Effector memory CD4-positive, alpha-beta T cell (primary cell): ENCODE measurements around the gene KRT71.

Experiments
- DNase-seq, 3 donors: peaks; one replicate each; pipeline ENCODE4 v3.0.0-alpha.2; 2020
- H3K27ac ChIP-seq: 2 replicates; pipeline ENCODE4 v1.7.0; 2013; ENCODE audit warnings: mild to moderate bottlenecking, low read length, moderate library complexity; ENCODE audit not compliant: insufficient read depth, poor library complexity, severe bottlenecking
- H3K27me3 ChIP-seq: replicated peaks from 2 replicates; pipeline ENCODE4 v1.7.0; 2013; ENCODE audit warnings: mild to moderate bottlenecking, low read length; ENCODE audit not compliant: insufficient read depth, control insufficient read depth, poor library complexity, severe bottlenecking
- H3K36me3 ChIP-seq: 2 replicates; pipeline ENCODE4 v1.7.0; 2013; ENCODE audit warnings: mild to moderate bottlenecking, low read length, moderate library complexity; ENCODE audit not compliant: control insufficient read depth, insufficient read depth
- H3K4me1 ChIP-seq: 2 replicates; pipeline ENCODE4 v1.7.0; 2013; ENCODE audit warnings: low read length, mild to moderate bottlenecking; ENCODE audit not compliant: control insufficient read depth, insufficient read depth, poor library complexity, severe bottlenecking
- H3K4me3 ChIP-seq: 2 replicates; pipeline ENCODE4 v1.7.0; 2013; ENCODE audit warnings: low read length, low read depth, mild to moderate bottlenecking; ENCODE audit not compliant: insufficient read depth, poor library complexity, severe bottlenecking
- H3K9me3 ChIP-seq: 2 replicates; pipeline ENCODE4 v1.7.0; 2013; ENCODE audit warnings: mild to moderate bottlenecking, low read length, moderate library complexity; ENCODE audit not compliant: control insufficient read depth

Gene KRT71

DNA sequence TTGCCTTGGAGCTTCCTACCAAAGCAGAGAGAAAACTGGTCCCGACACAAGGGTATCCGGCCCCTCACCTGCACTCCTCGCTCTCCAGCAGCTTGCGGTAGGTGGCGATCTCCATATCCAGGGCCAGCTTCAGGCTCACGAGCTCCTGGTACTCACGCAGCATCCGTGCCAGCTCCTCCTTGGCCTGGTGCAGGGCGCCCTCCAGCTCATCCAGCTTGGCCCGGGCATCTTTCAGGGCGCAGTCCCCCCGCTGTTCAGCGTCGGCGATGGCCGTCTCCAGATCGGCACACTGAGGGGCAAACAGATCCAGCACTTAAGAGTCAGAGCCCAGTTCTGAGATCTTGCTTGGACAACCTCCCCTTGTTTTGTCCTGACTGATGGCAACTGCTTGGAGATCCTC, 34.6 kb upstream of the KRT71 start:
- Histone ChIP-seq H3K36me3 (no peaks in the 10 kb centered on the region), H3K4me3 (no peak overlapping the region), H3K27ac (no peak overlapping the region), H3K9me3 (no peaks in the 10 kb centered on the region), H3K27me3 (no peaks in the 10 kb centered on the region), H3K4me1 (peaks cover 13% of the 10 kb centered on the region)
- no peak for DNase-seq

DNA sequence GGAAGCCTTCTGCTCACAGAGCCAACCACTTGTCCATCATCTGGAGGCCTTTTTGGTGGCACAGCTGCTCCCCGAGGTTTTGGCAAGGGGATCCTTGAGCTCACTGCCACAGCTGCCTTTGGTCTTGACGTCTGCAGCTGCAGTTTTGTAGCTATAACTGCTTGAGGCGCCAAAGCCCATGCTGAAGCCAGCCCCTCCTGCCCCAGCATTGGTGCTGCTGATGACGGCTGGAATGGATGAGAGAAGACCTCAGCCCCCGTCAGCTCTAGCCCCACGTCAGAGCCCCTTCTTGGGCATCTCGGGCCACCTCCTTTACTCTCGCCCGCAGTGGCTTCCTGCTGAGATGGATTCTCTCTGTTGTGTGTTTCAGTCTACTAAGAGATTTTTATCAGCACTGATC, 33.0 kb upstream of the KRT71 start:
- no peaks in the 10 kb centered on the region for H3K36me3 ChIP-seq

DNA sequence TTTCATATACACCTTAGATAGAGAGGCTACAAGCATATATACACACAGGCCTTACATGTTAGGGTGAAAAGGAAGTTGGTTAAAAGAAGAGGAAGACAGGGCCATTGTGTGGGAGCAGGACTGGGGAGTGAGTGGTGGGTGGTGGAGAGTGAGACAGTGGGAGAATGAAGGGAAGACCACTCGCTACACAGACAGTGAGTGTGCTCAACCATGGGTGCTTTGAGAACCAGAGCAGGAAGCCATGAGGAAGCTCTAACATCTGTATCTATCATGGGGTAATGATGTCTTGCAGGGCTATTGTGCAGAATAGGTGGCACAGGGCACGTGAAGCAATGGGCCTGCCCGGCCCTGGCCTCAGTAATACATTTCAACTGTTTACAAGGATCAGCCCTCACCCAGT, 32.1 kb upstream of the KRT71 start:
- H3K27ac ChIP-seq, result no peak overlapping the region
- H3K36me3 ChIP-seq, result no peaks in the 10 kb centered on the region
- no peak overlapping the region for H3K4me3 ChIP-seq
- no peak for DNase-seq
- H3K4me1 ChIP-seq, result peaks cover 13% of the 10 kb centered on the region
- no peaks in the 10 kb centered on the region for H3K9me3 ChIP-seq
- no peaks in the 10 kb centered on the region for H3K27me3 ChIP-seq

More for the DNA sequence above, 33.0 kb upstream of the KRT71 start:
- peak; percentile 17 to 43 (median 24) for DNase-seq
- H3K4me1 ChIP-seq, result peaks cover 13% of the 10 kb centered on the region
- H3K4me3 ChIP-seq, result no peak overlapping the region
- H3K27me3 ChIP-seq, result no peaks in the 10 kb centered on the region
- no peaks in the 10 kb centered on the region for H3K9me3 ChIP-seq
- no peak overlapping the region for H3K27ac ChIP-seq

DNA sequence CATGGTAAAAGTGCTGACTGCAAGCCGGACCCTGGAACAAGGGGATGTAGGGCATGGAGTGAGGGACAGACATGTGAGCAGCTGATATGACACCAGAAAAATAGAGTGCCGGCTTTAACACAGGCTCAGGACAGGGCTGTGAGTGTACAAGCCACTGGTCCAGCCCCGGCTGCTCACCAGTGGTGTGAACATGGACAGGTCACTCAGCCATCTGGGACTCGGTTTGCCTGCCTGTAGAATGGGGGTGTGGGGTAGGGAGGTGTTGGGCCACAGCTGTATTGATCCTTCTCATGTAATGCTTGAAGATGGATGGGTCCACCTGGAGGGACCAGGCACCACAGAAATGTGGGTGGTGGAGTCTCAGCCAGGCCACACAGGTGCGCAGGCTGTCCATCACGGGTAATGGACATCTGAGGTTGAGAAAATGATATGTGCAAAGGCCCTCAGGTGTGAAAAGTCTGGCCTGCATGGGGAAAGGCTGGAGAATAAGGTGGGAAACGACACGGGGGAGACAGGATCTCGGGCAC, 31.3 kb upstream of the KRT71 start:
- Histone ChIP-seq H3K4me1 (peaks cover 13% of the 10 kb centered on the region), H3K27me3 (no peaks in the 10 kb centered on the region), H3K27ac (no peak overlapping the region)

DNA sequence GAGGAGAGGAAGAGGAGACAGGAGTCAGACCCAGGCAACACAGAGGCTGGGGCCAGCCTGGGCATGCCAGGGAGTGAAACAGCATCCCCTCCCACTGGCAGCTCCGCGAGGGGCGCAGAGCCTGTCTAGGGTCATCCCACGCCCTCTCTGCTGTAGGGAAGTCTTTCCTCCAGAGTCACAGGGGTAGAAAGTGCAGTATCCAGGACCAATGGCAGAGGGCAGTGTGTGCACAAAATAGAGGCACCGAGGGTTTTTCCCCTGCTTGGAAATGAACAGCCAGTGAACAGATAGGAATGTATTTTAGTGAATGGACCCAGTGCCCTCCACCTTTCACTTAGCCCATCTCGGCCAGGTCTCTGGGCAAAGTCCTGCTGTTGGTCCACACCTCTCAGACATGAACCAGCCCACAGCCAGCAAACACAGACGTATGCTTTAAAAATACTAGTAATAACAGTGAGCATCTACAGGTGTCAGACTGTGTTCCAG, 30.1 kb upstream of the KRT71 start:
- Histone ChIP-seq H3K36me3 (no peaks in the 10 kb centered on the region), H3K27me3 (no peaks in the 10 kb centered on the region), H3K27ac (no peak overlapping the region), H3K9me3 (no peaks in the 10 kb centered on the region), H3K4me3 (no peak overlapping the region), H3K4me1 (peaks cover 13% of the 10 kb centered on the region)
- peak; percentile 18 to 31 (median 28) for DNase-seq

More for the DNA sequence above, 31.3 kb upstream of the KRT71 start:
- Histone ChIP-seq H3K4me3 (no peak overlapping the region), H3K36me3 (no peaks in the 10 kb centered on the region), H3K9me3 (no peaks in the 10 kb centered on the region)
- no peak for DNase-seq

DNA sequence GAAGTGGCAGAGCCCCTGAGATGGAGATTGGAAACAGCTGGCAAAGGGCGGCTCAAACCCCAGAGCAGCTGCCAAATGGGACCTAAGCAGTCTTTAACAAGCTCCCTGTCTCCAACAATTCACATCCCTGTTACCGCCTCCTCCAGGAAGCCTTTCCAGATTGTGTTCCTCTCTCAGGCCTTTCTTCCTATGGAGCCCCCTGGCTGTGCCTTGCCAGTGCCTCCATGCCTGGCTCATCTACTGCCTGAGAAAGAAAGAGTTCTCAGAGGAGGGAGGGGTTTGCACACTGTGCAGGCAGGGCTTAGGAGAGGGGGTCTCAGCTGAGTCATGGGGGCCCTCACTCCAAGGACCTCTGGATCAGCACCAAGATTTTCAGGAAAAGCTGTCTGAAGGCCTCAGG, 29.5 kb upstream of the KRT71 start:
- H3K27ac ChIP-seq, result no peak overlapping the region
- no peak overlapping the region for H3K4me3 ChIP-seq
- no peaks in the 10 kb centered on the region for H3K27me3 ChIP-seq
- no peaks in the 10 kb centered on the region for H3K9me3 ChIP-seq
- no peaks in the 10 kb centered on the region for H3K36me3 ChIP-seq
- DNase-seq, result no peak
- peaks cover 13% of the 10 kb centered on the region for H3K4me1 ChIP-seq

DNA sequence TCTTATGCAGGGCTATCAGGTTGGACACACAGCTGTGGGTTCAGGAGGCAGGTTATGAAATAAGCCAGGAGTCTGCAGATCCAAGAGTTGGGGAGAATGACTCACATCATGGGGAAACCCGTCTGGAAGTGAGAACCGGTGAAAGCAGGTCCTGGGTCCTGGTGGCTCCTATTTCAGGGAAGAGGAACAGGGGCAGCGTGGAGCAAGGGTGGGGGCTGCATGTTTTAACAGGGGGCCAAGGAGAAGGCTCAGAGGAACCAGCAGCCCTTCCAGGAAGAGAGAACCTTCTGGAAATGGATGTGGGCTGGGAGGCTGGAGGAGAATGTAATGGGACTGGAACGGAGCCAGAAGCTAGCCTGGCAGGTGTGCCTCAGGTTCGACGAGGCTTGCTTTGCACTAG, 28.5 kb upstream of the KRT71 start:
- DNase-seq, result no peak
- no peak overlapping the region for H3K27ac ChIP-seq
- no peak overlapping the region for H3K4me3 ChIP-seq
- H3K4me1 ChIP-seq, result peaks cover 9% of the 10 kb centered on the region
- H3K36me3 ChIP-seq, result no peaks in the 10 kb centered on the region
- H3K27me3 ChIP-seq, result no peaks in the 10 kb centered on the region
- no peaks in the 10 kb centered on the region for H3K9me3 ChIP-seq

DNA sequence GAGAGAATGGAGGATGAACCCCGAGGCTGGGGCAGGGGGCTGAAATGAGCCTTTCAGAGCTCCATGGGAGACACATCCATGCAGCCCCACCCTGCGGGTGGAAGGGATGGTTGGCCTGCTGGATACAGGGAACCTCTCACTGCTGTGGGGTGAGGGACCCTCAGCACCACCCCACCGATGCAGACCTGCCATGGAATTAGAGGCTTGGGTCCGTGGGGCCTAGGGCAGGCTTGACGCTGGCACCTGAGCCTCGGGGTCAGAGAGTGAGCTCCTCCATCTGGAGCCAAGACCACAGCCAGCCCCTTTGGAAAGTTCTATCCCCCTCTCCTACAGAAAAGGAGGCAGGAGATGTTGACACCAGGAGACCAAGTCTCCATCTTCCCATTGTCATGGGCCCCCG, 28.1 kb upstream of the KRT71 start:
- H3K27ac ChIP-seq, result no peak overlapping the region
- no peaks in the 10 kb centered on the region for H3K27me3 ChIP-seq
- no peak for DNase-seq
- H3K4me1 ChIP-seq, result peaks cover 5% of the 10 kb centered on the region
- no peak overlapping the region for H3K4me3 ChIP-seq
- no peaks in the 10 kb centered on the region for H3K36me3 ChIP-seq
- H3K9me3 ChIP-seq, result no peaks in the 10 kb centered on the region

DNA sequence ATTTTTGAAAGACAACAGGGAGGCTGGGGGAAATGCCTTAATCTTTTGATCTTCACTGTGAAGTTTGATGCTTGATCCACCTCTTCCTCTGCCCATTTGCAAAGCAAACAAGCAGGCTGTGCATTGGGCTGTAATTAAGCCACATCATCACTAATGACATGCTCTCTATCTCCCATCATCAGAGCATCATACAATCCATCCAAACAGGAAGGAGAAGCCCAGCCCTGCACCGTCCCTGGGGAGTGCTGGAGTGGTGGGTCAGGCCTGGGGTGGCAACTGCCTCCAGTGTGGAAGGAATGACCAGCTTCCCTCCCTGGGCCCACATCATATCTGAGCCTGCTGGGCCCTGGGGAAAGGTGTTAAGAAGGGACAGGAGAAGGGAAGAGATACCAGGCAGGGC, 27.6 kb upstream of the KRT71 start:
- peaks cover under 1% of the 10 kb centered on the region for H3K4me1 ChIP-seq
- no peak overlapping the region for H3K4me3 ChIP-seq
- no peak overlapping the region for H3K27ac ChIP-seq
- H3K27me3 ChIP-seq, result no peaks in the 10 kb centered on the region
- no peaks in the 10 kb centered on the region for H3K9me3 ChIP-seq
- H3K36me3 ChIP-seq, result no peaks in the 10 kb centered on the region
- no peak for DNase-seq

DNA sequence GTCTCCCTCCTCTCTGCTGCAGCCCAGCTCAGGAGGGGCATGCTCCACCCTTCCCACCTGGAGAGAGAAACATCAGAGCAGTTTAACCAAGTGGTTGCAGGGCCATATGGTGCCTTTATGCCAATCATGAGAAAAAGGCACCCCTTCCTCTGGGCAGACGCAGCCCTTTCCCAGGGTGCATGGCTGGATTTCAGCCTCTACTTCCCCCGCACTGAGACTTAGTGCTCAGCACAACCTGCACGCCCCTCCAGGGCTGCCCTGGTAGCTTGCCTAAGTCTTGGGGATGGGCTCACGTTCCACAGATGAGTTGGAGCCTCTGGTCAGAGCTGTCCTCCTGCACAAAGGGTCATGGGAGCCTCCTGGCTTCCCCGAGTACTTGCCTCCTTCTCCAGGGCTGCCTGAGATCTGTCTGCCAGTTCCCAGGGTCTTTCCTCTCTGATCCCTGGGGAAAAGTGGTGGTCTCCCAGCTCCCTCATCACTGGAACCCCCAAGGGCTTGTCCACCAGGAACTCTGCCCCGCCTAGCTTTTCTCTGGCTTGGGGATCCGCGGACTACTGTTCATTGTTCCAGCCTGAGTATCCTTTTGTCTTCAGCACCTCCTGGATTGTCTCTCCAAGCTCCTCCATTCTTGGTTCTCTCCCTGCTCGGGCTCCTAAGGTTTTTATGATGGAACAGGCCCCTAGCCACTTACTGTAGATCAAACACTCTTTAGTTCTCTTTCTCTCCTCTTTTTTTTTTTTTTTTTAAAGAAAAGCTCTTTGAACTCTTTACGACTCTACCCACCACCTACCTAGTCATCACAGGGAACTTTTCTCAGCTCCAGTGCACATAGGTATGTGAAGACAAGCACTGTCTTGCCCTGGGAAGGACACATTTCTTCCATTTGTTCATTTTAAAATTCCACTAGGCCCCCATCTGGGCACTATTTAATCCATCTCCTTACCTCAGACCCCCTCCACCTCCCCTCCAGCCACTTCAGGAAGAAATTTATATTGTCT, 26.8 kb upstream of the KRT71 start:
- Histone ChIP-seq H3K9me3 (no peaks in the 10 kb centered on the region), H3K36me3 (no peaks in the 10 kb centered on the region), H3K27ac (no peak overlapping the region), H3K27me3 (no peaks in the 10 kb centered on the region), H3K4me3 (no peak overlapping the region), H3K4me1 (no peaks in the 10 kb centered on the region)
- no peak for DNase-seq
